Subcutaneous adipose tissue (tissue), 4 donors: Measurements from ENCODE around the gene DMAP1. TPM values are rescaled to one million over a fixed set of nuclear protein-coding genes. Genes with fewer than 3 reads are reported as not detected.

ENCODE experiments used
- CTCF ChIP-seq: fragments of 450-650 bp; IDR thresholded peaks from one replicate; pipeline ENCODE4 v1.5.1; 2016; ENCODE audit warnings: low read depth, mild to moderate bottlenecking, control low read depth, antibody characterized with exemption, moderate library complexity
- total RNA-seq, 4 donors: library from RNA; depleted of rRNA; stranded (reverse); fragments of >200 nt; gene quantifications; one replicate each; pipeline ENCODE4 v1.1.0, GENCODE V29; 2016

The DMAP1 gene
- total RNA-seq, 4 donors from 2014 or later, result 20.7 to 58.0 (median 38.3) TPM

GRCh38 chr1:44230796-44231195, 17.5 kb downstream of the DMAP1 start:
- no peak for TF ChIP-seq CTCF

- no peak for TF ChIP-seq CTCF
These were observed 20.3 kb downstream of the DMAP1 start for GRCh38 chr1:44233593-44233992.

GRCh38 chr1:44235808-44236207, 22.5 kb downstream of the DMAP1 start:
- TF ChIP-seq CTCF, result no peak

GRCh38 chr1:44236490-44237272, 23.4 kb downstream of the DMAP1 start:
- TF ChIP-seq CTCF, result no peak

GRCh38 chr1:44237721-44238457, 24.6 kb downstream of the DMAP1 start:
- no peak for TF ChIP-seq CTCF

- TF ChIP-seq CTCF, result no peak
These were observed 25.4 kb downstream of the DMAP1 start for GRCh38 chr1:44238660-44239059.

GRCh38 chr1:44239331-44239960, 26.2 kb downstream of the DMAP1 start:
- no peak for TF ChIP-seq CTCF
